Astrocyte of the cerebellum (primary cell): ENCODE results near the gene CDC42SE2.
"Not testable (repeated sequence)": the region's sequence is repeated elsewhere in the genome, so short reads cannot be mapped to it uniquely, and the experiment has no call there.

Source experiments
- DNase-seq: peaks from one replicate; pipeline ENCODE4 v3.0.0-alpha.2; 2011; ENCODE audit warnings: low read depth
- H3K4me3 ChIP-seq: 2 replicates; pipeline ENCODE4 v1.5.1; 2011; ENCODE audit warnings: mild to moderate bottlenecking, low read depth, low read length, moderate library complexity
- CTCF ChIP-seq: IDR thresholded peaks from 2 replicates; pipeline ENCODE4 v1.5.1; 2012; ENCODE audit warnings: low read length, low read depth, moderate library complexity, mild to moderate bottlenecking; ENCODE audit errors: missing control alignments
- in situ Hi-C: cut with HindIII; loops from 2 replicates; pipeline ENCODE4 v1.10.0; 2017; ENCODE audit warnings: low sequenced_read_pairs

Gene CDC42SE2

DNA sequence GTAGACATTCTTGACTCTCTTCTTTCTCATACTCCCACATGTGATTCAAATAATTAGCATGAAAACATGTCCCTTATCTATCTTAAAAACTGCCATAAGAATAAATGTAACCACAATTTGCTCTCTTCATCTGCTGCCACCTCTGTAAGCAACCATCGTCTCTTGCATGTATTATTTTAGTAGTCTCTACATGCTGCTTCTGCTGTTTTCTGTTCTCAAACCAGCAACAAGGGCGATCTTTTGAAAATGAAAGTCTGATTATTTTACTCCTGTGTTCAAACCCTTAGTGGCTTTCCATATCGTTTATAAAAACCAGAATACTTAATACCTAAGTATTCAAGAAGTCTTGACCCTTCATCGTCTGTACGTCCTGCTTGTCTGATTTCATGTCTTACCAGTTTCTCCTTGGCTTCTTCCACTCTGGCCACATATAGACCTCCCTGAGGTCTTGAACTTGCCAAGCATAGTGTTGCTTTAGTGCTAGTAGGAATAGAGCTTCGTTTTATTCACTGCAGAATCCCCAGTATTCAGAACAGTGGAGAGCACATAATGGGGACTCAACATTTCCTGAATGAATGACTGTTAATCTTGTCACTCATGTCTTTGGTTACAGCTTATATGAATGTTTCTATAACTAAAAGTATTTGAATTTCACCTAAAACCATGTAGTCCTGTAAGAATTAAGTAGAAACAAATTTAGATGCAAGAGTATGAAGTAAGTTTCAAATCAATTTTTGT lies 10.6 kb downstream of the CDC42SE2 start:
- in situ Hi-C loops, result loop anchor here (25.0 kb wide), 1 partner anchor 138 kb away; no protein-coding TSS in a partner anchor
- no peak for DNase-seq
- no peak overlapping the region for H3K4me3 ChIP-seq
- no peak for TF ChIP-seq CTCF

GRCh38 chr5:131276072-131276471 lies 12.2 kb downstream of the CDC42SE2 start:
- no peak overlapping the region for H3K4me3 ChIP-seq
- DNase-seq, result no peak
- TF ChIP-seq CTCF, result no peak
- in situ Hi-C loops, result no loop called here

GRCh38 chr5:131277447-131277846 lies 13.6 kb downstream of the CDC42SE2 start:
- no peak for TF ChIP-seq CTCF
- DNase-seq, result no peak
- no peak overlapping the region for H3K4me3 ChIP-seq
- in situ Hi-C loops, result no loop called here

GRCh38 chr5:131277875-131278740 lies 14.3 kb downstream of the CDC42SE2 start:
- no peak overlapping the region for H3K4me3 ChIP-seq

GRCh38 chr5:131278741-131279124 lies 14.9 kb downstream of the CDC42SE2 start:
- DNase-seq, H3K4me3 ChIP-seq, in situ Hi-C loops: not testable (repeated sequence)

More at GRCh38 chr5:131277875-131278740, 14.3 kb downstream of the CDC42SE2 start:
- in situ Hi-C loops, result no loop called here
- no peak for TF ChIP-seq CTCF
- DNase-seq, result no peak

DNA sequence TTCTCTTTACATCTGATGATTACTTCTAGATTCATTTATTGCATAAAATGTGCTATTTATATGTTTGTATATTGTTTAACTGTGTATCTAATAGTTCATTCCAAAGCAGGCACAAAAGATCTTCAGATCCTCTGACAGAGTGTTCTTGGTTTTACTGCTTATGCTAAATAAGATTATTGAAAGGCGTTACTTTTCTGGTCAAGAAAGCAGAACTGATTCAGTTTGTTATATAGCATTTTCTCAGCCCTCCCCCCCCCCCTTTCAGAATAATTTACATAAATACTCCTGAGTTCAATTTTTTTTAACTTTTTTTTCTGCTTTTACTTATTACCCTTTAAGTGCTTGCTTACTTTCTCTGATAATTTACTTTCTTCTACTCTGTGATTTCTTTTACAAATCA lies 15.4 kb downstream of the CDC42SE2 start:
- DNase-seq, result no peak
- no peak for TF ChIP-seq CTCF
- in situ Hi-C loops, result no loop called here
- H3K4me3 ChIP-seq, result no peak overlapping the region

DNA sequence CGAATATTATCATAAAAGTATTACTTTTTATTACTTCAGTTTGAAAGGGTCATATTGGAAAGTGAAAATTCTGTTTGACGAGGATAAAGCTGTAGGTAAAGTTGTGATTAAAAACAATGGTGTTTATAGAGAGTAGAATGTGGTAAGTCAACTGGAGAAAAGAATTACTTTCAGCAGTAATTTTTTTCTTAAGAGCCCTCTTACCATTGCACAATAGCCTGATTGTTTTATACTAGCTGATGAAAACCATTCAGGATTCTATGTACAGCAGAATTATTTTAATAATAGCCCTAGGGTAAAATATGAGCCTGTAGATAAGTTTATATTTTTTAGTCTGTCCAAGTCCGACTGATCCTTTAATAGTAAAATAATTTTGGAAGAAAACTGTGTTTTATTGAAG lies 16.6 kb downstream of the CDC42SE2 start:
- in situ Hi-C loops, result no loop called here
- no peak for TF ChIP-seq CTCF
- no peak overlapping the region for H3K4me3 ChIP-seq
- DNase-seq, result no peak
